ENCODE measurements around the gene CRIP2. TPM values are rescaled to one million over a fixed set of nuclear protein-coding genes. Genes with fewer than 3 reads are reported as not detected.

Gene CRIP2
- total and polyA plus RNA-seq, 2 of the 13 experiments (the other 11 are each of a cell fraction or from before 2014, with no cell fraction given): 31.6 to 37.9 TPM

DNA sequence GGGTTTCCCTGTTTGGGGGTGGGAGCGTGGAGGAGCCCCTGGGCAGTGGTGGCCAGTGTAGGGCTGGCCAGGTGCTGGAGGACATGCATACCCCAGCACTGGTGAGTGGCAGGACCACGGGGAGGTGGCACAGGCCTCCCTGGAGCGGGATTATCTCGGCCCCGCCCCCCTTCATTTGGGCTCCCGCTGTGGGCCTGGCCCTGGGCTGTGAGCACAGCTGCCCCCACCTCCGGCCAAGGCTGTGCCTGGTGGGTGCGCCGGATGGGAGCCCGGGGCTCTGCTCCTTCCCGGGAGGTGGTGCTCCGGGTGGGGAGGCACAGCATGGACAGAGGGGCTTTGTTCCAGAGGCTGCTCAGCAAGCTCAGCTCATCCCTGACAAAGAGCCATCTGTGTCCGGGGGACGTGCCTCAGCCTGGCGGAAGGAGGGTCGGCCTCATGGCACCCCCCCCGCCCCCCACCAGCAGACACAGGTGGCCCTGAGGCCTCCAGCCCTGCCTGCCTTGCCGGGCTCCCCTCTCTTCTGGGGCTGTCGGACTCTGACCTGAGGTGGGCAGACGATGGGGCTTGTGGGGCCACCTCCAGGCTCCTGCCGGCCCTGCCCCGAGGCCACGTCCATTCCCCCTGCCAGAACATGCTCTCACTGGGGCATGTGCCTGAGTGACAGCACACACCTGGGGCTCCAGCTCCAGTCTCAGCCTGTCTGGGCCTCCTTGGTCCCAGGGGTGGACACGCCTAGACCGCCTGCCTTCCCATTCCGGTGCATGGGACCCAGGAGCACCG is 24.8 kb downstream of the CRIP2 start (continued):
- TF ChIP-seq, protein P1, sequence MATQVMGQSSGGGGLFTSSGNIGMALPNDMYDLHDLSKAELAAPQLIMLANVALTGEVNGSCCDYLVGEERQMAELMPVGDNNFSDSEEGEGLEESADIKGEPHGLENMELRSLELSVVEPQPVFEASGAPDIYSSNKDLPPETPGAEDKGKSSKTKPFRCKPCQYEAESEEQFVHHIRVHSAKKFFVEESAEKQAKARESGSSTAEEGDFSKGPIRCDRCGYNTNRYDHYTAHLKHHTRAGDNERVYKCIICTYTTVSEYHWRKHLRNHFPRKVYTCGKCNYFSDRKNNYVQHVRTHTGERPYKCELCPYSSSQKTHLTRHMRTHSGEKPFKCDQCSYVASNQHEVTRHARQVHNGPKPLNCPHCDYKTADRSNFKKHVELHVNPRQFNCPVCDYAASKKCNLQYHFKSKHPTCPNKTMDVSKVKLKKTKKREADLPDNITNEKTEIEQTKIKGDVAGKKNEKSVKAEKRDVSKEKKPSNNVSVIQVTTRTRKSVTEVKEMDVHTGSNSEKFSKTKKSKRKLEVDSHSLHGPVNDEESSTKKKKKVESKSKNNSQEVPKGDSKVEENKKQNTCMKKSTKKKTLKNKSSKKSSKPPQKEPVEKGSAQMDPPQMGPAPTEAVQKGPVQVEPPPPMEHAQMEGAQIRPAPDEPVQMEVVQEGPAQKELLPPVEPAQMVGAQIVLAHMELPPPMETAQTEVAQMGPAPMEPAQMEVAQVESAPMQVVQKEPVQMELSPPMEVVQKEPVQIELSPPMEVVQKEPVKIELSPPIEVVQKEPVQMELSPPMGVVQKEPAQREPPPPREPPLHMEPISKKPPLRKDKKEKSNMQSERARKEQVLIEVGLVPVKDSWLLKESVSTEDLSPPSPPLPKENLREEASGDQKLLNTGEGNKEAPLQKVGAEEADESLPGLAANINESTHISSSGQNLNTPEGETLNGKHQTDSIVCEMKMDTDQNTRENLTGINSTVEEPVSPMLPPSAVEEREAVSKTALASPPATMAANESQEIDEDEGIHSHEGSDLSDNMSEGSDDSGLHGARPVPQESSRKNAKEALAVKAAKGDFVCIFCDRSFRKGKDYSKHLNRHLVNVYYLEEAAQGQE (IDR thresholded peaks at IDR 0.05; ENCODE audit: borderline replicate concordance in 1 of 2, low read depth in 1 of 2, low read length in 2 of 2): no peak
- TF ChIP-seq ZNF841 (CRISPR knock-in tag; IDR thresholded peaks at IDR 0.05; ENCODE audit: borderline replicate concordance) (no peak), ZNF781 (CRISPR knock-in tag; IDR thresholded peaks at IDR 0.05; ENCODE audit: borderline replicate concordance, not compliant biosample characterization) (no peak), ZNF768 (CRISPR knock-in tag; IDR thresholded peaks at IDR 0.05) (peak; percentile 66), ZNF432 (CRISPR knock-in tag; IDR thresholded peaks at IDR 0.05; ENCODE audit: borderline replicate concordance) (no peak), CBX1 (IDR thresholded peaks at IDR 0.05; ENCODE audit: low read depth) (no peak), ZNF501 (CRISPR knock-in tag; IDR thresholded peaks at IDR 0.05) (peak; percentile 50; the same call in 1 of the 2 replicates), TCF12 (IDR thresholded peaks at IDR 0.05) (no peak), TCF12 (CRISPR knock-in tag; IDR thresholded peaks at IDR 0.05) (peak; percentile 98), ZNF350 (CRISPR knock-in tag; IDR thresholded peaks at IDR 0.05; ENCODE audit: borderline replicate concordance, low read depth) (peak; percentile 50; the same call in 1 of the 2 replicates), SMAD3 (CRISPR knock-in tag; IDR thresholded peaks at IDR 0.05) (0 out of 2 replicates have a peak, but pooled peaks have one; percentile 21), ELF1 (CRISPR knock-in tag; IDR thresholded peaks at IDR 0.05) (peak; percentile 74), RCOR2 (CRISPR knock-in tag; IDR thresholded peaks at IDR 0.05) (peak; percentile 43; the same call in 1 of the 2 replicates), ZSCAN30 (CRISPR knock-in tag; IDR thresholded peaks at IDR 0.05) (no peak), MATR3 (CRISPR knock-in tag; IDR thresholded peaks at IDR 0.05) (no peak), ZNF777 (CRISPR knock-in tag; IDR thresholded peaks at IDR 0.05) (peak; percentile 67; the same call in 1 of the 2 replicates), ERF (CRISPR knock-in tag; IDR thresholded peaks at IDR 0.05) (0 out of 2 replicates have a peak, but pooled peaks have one; percentile 43), ZNF543 (CRISPR knock-in tag; IDR thresholded peaks at IDR 0.05) (peak; percentile 27; the same call in 1 of the 2 replicates), ZNF615 (CRISPR knock-in tag; IDR thresholded peaks at IDR 0.05; ENCODE audit: borderline replicate concordance) (no peak; the same call in 1 of the 2 replicates), SNAI1 (CRISPR knock-in tag; IDR thresholded peaks at IDR 0.05; ENCODE audit: borderline replicate concordance) (0 out of 2 replicates have a peak, but pooled peaks have one; percentile 52)
- TF ChIP-seq, protein P2, sequence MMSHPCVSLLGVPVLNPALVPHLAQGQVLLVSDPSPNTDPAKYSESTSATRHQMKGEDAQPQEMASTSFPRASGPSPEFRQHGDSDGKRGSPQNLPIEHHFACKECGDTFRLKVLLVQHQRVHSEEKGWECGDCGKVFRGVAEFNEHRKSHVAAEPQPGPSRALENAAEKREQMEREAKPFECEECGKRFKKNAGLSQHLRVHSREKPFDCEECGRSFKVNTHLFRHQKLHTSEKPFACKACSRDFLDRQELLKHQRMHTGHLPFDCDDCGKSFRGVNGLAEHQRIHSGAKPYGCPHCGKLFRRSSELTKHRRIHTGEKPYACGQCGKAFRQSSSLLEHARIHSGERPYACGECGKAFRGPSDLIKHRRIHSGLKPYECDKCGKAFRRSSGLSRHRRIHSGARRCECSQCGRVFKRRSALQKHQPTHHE (CRISPR knock-in tag; IDR thresholded peaks at IDR 0.05; ENCODE audit: borderline replicate concordance): peak; percentile 66; the same call in 1 of the 2 replicates
- TF ChIP-seq, protein P3, sequence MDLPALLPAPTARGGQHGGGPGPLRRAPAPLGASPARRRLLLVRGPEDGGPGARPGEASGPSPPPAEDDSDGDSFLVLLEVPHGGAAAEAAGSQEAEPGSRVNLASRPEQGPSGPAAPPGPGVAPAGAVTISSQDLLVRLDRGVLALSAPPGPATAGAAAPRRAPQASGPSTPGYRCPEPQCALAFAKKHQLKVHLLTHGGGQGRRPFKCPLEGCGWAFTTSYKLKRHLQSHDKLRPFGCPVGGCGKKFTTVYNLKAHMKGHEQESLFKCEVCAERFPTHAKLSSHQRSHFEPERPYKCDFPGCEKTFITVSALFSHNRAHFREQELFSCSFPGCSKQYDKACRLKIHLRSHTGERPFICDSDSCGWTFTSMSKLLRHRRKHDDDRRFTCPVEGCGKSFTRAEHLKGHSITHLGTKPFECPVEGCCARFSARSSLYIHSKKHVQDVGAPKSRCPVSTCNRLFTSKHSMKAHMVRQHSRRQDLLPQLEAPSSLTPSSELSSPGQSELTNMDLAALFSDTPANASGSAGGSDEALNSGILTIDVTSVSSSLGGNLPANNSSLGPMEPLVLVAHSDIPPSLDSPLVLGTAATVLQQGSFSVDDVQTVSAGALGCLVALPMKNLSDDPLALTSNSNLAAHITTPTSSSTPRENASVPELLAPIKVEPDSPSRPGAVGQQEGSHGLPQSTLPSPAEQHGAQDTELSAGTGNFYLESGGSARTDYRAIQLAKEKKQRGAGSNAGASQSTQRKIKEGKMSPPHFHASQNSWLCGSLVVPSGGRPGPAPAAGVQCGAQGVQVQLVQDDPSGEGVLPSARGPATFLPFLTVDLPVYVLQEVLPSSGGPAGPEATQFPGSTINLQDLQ (CRISPR knock-in tag; IDR thresholded peaks at IDR 0.05): no peak

Data from HepG2 (cell line).